Erythroblast (primary cell): Measurements from ENCODE around the gene UQCRC1.

Source experiments
- DNase-seq, 2 experiments: peaks; one replicate each; lab custom pipeline; 2025; lab: John Stamatoyannopoulos, UW
- GATA1 ChIP-seq: IDR thresholded peaks from 2 replicates; pipeline ENCODE4 v1.6.1; 2011; ENCODE audit warnings: low read depth, mild to moderate bottlenecking, control low read depth, low read length, moderate library complexity
- POLR2A ChIP-seq: IDR thresholded peaks from 2 replicates; pipeline ENCODE4 v1.6.1; 2011; ENCODE audit warnings: mild to moderate bottlenecking, low read length

UQCRC1 gene

GRCh38 chr3:48567090-48567489 lies 42.4 kb downstream of the UQCRC1 start:
- TF ChIP-seq POLR2A (no peak), GATA1 (no peak)
- no peak for DNase-seq

DNA sequence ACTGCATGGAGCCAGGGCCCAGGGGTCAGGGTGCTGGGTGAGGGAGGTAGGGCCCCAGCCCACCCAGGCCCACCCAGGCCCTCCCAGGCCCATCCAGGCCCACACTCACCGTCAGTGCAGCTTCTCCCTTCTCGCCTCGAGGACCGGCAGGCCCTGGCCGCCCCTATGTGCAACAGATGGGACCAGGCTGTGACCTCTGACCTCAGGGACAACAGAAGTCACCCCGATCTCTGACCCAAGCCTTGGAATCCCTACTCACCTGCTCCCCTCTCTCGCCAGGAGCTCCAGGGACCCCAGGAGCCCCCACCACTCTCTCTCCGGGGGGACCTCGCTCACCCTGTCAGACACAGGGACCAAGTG lies 43.1 kb downstream of the UQCRC1 start:
- TF ChIP-seq POLR2A (no peak), GATA1 (no peak)
- DNase-seq, result no peak

GRCh38 chr3:48565591-48566400 lies 43.6 kb downstream of the UQCRC1 start:
- DNase-seq, result peak; percentile 21 to 53
- TF ChIP-seq POLR2A, result no peak
- TF ChIP-seq GATA1, result no peak

- TF ChIP-seq POLR2A, result no peak
- TF ChIP-seq GATA1, result no peak
- DNase-seq, result no peak
Measured at GRCh38 chr3:48565186-48565585, 44.3 kb downstream of the UQCRC1 start.

GRCh38 chr3:48564667-48565066 lies 44.8 kb downstream of the UQCRC1 start:
- DNase-seq, result no peak
- TF ChIP-seq POLR2A (no peak), GATA1 (no peak)

DNA sequence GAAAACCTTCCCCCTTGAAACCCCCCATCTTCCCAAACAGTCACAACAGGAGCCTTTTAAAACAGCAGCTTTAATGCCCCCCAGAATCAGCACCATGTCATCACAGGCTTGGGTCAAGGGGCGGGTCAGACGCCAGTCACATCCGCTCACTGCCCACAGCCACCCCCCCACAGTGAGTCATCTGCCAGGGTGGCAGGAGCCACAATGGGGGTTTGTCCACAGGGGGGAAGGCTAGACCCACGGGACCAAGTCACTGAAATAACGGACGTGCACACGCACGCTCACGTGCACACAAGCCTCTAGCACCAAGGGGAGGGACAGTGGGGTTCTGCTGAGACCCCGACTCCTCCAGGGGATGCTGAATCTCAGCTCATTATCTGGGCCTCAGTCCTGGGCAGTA lies 45.4 kb downstream of the UQCRC1 start:
- TF ChIP-seq GATA1, result no peak
- no peak for TF ChIP-seq POLR2A

GRCh38 chr3:48563382-48563918 lies 46.0 kb downstream of the UQCRC1 start, which contains the start of gene UCN2:
Gene UCN2, minus strand, starts transcription at chr3:48563781. Its CDS starts 657 bp downstream, at chr3:48563124.
- no peak for DNase-seq
- no peak for TF ChIP-seq GATA1
- no peak for TF ChIP-seq POLR2A

More for the DNA sequence above, 45.4 kb downstream of the UQCRC1 start:
- peak in 1 of 2 experiments; percentile 14 for DNase-seq

DNA sequence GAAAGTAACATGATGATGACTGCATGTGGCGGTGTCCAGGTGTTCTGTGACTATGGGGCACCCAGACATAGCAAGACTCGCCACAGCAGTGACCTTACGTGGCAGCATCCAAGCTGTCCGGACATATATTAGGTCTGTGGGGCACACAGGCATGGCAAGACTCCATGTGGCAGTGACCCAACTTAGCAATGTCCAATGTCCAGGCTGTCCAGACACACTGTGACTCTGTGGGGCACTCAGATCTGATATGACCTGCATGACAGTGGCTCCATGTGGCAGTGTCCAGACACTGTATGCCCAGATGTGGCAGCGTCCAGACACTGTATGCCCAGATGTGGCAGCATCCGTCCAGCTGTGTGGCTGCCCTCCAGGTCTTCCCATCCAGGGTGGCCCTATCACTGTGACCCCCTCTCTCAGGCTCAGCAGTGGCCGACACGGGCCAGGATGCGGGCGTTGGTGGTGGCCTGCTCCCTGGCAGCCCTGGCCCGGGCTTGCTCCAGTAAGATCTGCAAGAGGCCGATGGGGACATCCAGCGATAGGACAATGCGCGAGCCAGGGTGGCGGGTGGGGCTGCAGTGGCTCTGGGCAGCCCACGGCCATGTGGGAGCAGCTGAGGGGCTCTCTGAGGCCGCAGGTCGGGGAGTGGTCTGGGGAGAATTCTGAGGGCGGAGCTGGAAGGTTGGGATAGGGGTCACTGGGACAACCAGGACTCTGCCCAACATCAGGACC lies 46.9 kb downstream of the UQCRC1 start:
- DNase-seq, result no peak
- no peak for TF ChIP-seq POLR2A
- TF ChIP-seq GATA1, result no peak

DNA sequence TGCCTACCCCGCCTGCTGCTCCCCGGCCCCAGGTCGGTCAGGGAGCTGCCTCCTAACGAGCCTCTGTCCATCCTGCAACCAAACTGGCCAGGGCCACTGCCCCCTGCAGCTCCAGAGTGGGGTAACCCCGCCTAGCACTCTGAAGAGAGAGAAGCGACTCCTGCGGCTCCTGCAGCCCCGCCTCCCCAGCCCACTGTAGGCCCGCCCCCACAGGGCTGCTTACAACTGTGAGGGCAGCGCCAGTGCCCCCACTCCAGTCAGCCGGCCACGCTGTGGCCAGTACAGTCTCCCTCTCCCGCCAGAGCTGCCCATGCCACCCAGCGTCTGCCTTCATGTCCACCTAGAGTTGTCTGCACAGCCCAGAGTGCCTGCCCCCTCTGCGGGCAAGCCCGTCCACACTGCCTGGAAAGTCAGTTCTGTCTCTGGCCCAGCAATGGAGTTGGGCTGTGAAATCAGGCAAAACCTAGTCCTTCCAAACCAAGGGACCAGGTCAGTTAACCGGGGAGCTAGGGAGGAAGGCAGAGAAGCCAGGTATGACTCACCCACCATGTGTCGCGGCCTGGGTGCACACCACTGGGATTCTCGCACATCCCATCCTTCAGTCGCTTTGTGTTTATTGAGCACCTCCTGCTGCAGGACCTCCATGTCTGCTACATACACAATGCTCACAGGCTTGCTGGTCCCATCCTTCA lies 48.3 kb downstream of the UQCRC1 start:
- DNase-seq, result peak; percentile 47 to 68

DNA sequence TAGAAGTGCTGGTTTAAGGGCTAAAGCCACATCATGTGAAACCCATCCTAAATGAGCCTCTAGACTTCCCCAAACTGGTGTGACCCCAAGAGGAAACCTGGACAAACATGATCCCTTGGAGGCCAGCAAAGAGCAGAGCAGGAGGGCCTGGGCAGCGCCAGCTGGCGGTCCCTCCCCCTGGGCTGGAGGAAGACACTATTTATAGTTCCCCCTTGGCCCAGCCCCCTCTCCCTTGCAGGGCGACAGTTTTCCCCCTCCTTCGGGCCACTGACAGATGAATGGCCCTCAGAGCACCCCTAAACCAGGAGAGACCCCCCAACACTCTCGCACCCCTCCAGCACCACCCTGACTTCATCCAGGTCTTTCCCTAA lies 48.8 kb downstream of the UQCRC1 start:
- no peak for DNase-seq
- TF ChIP-seq GATA1 (no peak), POLR2A (no peak)

More for the DNA sequence above, 48.3 kb downstream of the UQCRC1 start:
- TF ChIP-seq POLR2A, result no peak
- TF ChIP-seq GATA1, result no peak

DNA sequence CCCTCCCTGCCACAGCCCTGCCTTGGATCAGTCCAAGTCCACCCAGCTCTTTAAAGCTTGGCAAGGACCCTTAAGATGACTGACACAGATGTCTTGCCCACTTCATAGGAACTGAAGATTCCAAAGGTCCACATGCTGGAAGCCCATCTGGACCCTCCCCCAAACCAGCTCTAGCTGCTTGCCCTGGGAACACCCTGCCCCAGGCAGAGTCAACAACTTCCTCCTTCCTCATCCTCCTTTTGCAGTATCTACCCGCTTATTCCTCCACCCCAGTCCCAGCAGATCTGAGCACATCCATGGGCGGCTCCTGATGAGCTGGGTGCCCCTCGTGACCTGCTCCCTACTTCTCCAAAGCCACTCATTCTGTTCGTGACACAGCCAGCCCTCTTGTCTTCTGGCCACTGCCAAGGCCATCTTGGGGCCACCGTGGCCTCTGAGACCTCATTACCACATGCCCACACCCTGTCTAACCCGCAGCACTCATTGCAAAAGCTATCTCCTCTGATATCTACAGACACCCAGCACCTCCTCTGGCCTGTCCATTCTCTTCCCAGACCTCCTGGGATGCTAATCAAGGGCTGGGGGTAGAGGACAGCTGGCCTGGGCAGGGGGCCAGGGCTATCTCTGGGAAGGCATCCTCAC lies 50.8 kb downstream of the UQCRC1 start:
- peak in 1 of 2 experiments; percentile 38 for DNase-seq
- TF ChIP-seq POLR2A (no peak), GATA1 (no peak)

GRCh38 chr3:48556796-48557626 lies 52.4 kb downstream of the UQCRC1 start, which contains the start of gene PFKFB4:
Gene PFKFB4, minus strand, starts transcription at chr3:48556803. Its CDS starts 26 bp downstream, at chr3:48556777.
- DNase-seq, result peak; percentile 100
- peak; percentile 31 for TF ChIP-seq POLR2A
- TF ChIP-seq GATA1, result no peak
